Pancreas (tissue), 10 donors: ENCODE results near the gene EIF4E3. TPM values are rescaled to one million over a fixed set of nuclear protein-coding genes. Genes with fewer than 3 reads are reported as not detected.

ENCODE experiments used
- ATAC-seq, 4 donors: fragments of 200-7000 bp; cut with Tn5 transposase; one replicate each; pipeline versions ENCODE4 v1.8.0 to v1.9.1; 2020; ENCODE audit warnings: mild to moderate bottlenecking in 4 of 4, moderate library complexity in 4 of 4
- DNase-seq, 6 donors: peaks; one replicate each; pipeline ENCODE4 v3.0.0-alpha.2; 2020
- FAIRE-seq: peaks from 2 replicates; lab custom pipeline; 2012; peaks lifted over from hg19 to GRCh38; lab: Jason Lieb, UNC
- H3K27ac ChIP-seq, 4 donors: fragments of 200-600 bp; sonication (generic); 1 replicate in 3 of 4; 2 replicates in 1 of 4; pipeline versions ENCODE4 v1.5.0 to v1.8.0; 2020
- H3K27me3 ChIP-seq, 4 donors: fragments of 200-600 bp; one replicate each; pipeline ENCODE4 v1.8.0; 2021
- H3K36me3 ChIP-seq, 3 donors: fragments of 200-600 bp; sonication (generic) in 1 of 3; one replicate each; pipeline versions ENCODE4 v1.5.0 to v1.8.0; 2020 to 2021
- H3K4me1 ChIP-seq, 3 donors: fragments of 200-600 bp; one replicate each; pipeline ENCODE4 v1.8.0; 2021
- H3K4me3 ChIP-seq, 4 donors: fragments of 200-600 bp; sonication (generic) in 2 of 4; one replicate each; pipeline versions ENCODE4 v1.5.0 to v1.8.0; 2020 to 2021
- H3K9me3 ChIP-seq, 4 donors: fragments of 200-600 bp; one replicate each; pipeline ENCODE4 v1.8.0; 2021
- WGBS, 2 donors: extraction: QIAGEN DNeasy Blood & Tissue Kit; methylation state at CpG; one replicate each; pipeline ENCODE4 v1.1.7; 2013; 5-methylcytosine and 5-hydroxymethylcytosine counted together
- intact Hi-C, 3 donors: fragments of 100-400 bp; cut with DNase I; formaldehyde crosslinking; loops; one replicate each; pipeline versions ENCODE4 v1.11.1 to v1.14.2; 2022
- polyA plus RNA-seq, 2 donors: library from polyadenylated mRNA; stranded (reverse); fragments of 200-250 nt; gene quantifications; one replicate each; pipeline ENCODE4 v1.2.3, GENCODE V29; 2013
- total RNA-seq, 6 donors: library from RNA; stranded (reverse); fragmentation: NEBNext Ultra II Directional in 4 of 6; extraction: Animal tissue kit (Norgen Biotek cat#: 25700) in 4 of 6; gene quantifications; one replicate each; pipeline versions ENCODE4 v1.2.1 to v1.2.4, GENCODE V29; 2021 to 2023
- TF ChIP-seq, protein P1 (sequence below), 4 donors: fragments of 200-600 bp; sonication (generic) in 3 of 4; IDR thresholded peaks; one replicate each; pipeline versions ENCODE4 v1.5.0 to v1.8.0; 2021; ENCODE audit warnings: antibody characterized with exemption in 4 of 4
- donor health status: healthy with polysubstance abuse.
- donor health status: DM: no; HTN: no; CAD: no; lungs with moderate emphysema.
- donor health status: DM: no; HTN: no; CAD: no.
- donor health status: control.
- donor health status: control.
- donor health status: Bipolar disorder and iron deficiency.
- donor health status: DM: yes; HTN: yes; CAD: no.
- donor health status: DM: no; HTN: no; CAD: no.
- donor health status: DM: no; HTN: no; CAD: no.
- donor health status: DM: yes; HTN: yes; CAD: no.

Gene EIF4E3
- total and polyA plus RNA-seq, 8 donors = 4.1 to 17.3 (median 13.8) TPM

DNA sequence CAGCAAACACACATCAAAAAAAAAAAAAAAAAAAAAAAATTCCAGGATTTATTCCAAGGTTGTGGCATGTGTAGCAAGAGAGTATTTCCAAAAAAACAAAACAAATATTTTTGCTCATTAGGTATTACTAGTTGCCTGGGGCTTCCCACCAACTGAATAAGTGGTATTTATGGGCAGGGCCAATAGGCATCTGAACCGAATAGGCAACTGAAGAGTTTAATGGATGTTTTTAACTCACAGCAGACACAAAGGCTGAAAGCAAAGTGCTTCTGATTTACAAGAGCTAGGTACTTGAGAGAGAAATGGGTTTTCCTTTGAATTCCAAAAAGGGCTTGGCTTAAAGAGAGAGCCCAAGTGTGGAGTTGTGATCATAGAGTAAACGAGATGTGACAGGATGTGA, 21.4 kb downstream of the EIF4E3 start:
- Histone ChIP-seq H3K9me3 (no peaks in the 10 kb centered on the region), H3K4me3 (no peak overlapping the region), H3K27me3 (no peaks in the 10 kb centered on the region), H3K4me1 (peaks cover 0 to 9% (median 8%) of the 10 kb centered on the region in 3 donors), H3K27ac (no peak overlapping the region), H3K36me3 (no peaks in the 10 kb centered on the region)
- TF ChIP-seq, protein P1, sequence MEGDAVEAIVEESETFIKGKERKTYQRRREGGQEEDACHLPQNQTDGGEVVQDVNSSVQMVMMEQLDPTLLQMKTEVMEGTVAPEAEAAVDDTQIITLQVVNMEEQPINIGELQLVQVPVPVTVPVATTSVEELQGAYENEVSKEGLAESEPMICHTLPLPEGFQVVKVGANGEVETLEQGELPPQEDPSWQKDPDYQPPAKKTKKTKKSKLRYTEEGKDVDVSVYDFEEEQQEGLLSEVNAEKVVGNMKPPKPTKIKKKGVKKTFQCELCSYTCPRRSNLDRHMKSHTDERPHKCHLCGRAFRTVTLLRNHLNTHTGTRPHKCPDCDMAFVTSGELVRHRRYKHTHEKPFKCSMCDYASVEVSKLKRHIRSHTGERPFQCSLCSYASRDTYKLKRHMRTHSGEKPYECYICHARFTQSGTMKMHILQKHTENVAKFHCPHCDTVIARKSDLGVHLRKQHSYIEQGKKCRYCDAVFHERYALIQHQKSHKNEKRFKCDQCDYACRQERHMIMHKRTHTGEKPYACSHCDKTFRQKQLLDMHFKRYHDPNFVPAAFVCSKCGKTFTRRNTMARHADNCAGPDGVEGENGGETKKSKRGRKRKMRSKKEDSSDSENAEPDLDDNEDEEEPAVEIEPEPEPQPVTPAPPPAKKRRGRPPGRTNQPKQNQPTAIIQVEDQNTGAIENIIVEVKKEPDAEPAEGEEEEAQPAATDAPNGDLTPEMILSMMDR (IDR thresholded peaks at IDR 0.05) = no peak
- DNase-seq = no peak
- intact Hi-C loops = no loop called here
- no peak for FAIRE-seq
- ATAC-seq = no peak
- WGBS, 2 donors = 68 to 76% methylated on average over 2 of the region's 2 CpGs

DNA sequence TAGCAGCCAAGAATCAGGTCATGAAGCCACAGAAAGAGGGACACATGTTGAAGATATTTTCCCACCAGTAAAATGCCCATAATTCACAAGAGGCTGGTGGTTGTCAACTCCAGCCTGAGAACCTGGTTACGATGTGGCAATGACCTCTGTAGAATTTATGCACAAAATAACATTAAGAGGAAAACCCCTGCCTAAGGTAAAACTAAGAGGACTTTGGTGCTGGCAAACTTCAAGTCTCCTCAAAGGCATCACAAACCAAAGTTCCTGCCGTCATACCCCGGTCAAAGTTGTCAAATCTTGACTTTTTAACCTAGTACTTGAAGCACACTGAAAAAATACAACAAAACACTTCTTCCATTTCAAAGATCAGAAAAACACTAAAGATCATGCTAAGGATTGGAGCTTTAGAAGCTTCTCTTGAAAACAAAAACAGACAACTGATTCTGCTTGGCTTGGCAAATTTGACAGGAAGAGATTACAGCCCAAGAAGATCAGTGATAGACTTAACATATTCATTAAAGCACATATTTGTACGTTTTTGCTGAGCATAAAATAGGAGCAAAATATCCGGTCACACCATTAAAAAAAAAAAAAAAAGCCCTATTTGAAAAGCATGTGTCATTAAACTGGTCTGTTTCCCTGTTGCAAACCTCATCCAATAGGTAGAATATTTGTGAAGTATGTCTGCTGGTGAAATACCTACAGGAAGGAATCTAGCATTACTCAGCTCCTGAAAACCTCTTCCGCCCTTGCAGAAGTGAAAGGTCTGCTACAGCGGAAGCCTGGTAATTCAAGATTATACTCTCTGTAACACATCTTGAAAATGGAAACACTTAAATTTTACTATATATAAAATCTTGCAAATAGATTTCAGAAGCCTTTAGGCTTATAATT, 22.8 kb downstream of the EIF4E3 start:
- intact Hi-C loops = no loop called here
- Histone ChIP-seq H3K27me3 (no peaks in the 10 kb centered on the region), H3K36me3 (no peaks in the 10 kb centered on the region), H3K27ac (no peak overlapping the region), H3K4me3 (no peak overlapping the region), H3K9me3 (no peaks in the 10 kb centered on the region), H3K4me1 (no peaks in the 10 kb centered on the region)
- TF ChIP-seq, protein P1 (IDR thresholded peaks at IDR 0.05) = no peak
- FAIRE-seq (no peak), DNase-seq (no peak), ATAC-seq (no peak)
- 84 to 89% methylated on average over 7 of the region's 7 CpGs for WGBS, 2 donors

DNA sequence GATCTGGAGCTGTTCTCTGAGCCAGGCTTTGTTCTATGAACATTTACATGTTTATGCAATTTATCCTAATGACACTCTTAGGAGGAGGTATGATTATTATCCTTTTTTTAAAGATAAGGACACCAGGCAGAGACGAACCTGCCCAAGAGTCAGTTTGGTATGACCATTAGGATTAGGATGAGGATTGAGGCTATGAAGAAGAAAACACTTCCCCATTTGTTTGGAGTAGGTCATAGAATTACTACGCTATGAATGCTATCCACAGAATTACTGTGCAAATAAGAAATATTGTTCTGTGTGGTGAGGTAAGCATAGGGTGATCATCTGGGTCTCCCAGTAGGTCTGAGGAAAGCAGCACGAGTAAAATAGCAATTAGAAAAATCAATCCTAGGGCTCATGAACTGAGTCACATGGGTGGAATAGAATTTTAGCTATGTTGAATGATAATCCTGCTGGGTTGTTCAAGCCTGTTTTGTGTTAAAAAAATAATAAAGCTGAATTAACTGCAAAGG, 23.9 kb downstream of the EIF4E3 start:
- Histone ChIP-seq H3K4me3 (no peak overlapping the region), H3K36me3 (no peaks in the 10 kb centered on the region), H3K27ac (no peak overlapping the region), H3K9me3 (no peaks in the 10 kb centered on the region), H3K4me1 (peaks cover 0 to 2% (median 2%) of the 10 kb centered on the region in 3 donors), H3K27me3 (no peaks in the 10 kb centered on the region)
- FAIRE-seq = no peak
- peak in 1 of 4 donors; percentile 25 for ATAC-seq
- intact Hi-C loops = no loop called here
- TF ChIP-seq, protein P1 (IDR thresholded peaks at IDR 0.05) = no peak
- WGBS, 2 donors = 66 to 68% methylated on average over 3 of the region's 3 CpGs
- no peak for DNase-seq

DNA sequence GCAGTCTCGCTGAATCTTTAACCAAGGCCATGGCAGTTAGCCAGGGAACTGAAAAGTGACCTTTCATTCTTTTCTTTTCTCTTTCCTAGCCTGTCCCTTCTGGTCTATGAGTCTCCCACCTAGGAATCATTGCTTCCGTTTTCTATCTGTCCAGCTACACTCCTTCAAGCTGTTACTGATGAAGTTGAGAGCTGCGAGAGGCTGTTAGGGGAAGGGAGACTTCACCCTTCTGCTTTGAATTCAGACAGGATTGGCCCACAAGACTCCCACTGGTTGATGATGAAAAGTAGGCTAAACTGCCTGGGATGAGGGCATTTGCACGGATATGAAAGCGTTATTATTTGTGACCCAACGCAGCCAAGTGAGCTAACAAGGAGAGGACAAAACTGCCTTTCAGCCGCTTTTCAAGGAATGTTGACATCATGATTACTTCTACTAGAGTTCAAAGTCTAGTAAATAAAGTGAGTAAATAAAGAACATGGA, 30.2 kb downstream of the EIF4E3 start:
- WGBS, 2 donors = 12 to 16% methylated on average over 7 of the region's 7 CpGs
- Histone ChIP-seq H3K4me1 (peaks cover 48 to 53% (median 51%) of the 10 kb centered on the region in 3 donors), H3K9me3 (no peaks in the 10 kb centered on the region), H3K4me3 (peak overlapping the region in 1 of 4 donors; percentile 13), H3K27ac (peak overlapping the region; percentile 17 to 92 (median 73)), H3K36me3 (no peaks in the 10 kb centered on the region), H3K27me3 (no peaks in the 10 kb centered on the region)
- intact Hi-C loops = no loop called here
- peak; percentile 61 to 79 (median 69) for ATAC-seq
- peak in 3 of 6 donors; percentile 21 to 49 (median 29) for DNase-seq
- no peak for FAIRE-seq
- TF ChIP-seq, protein P1 (IDR thresholded peaks at IDR 0.05) = no peak
